HCT116 (cell line): ENCODE measurements around the gene MAN2B1.

ENCODE experiments used
- EGR1 ChIP-seq: IDR thresholded peaks from 2 replicates; pipeline ENCODE4 v1.6.1; 2012; ENCODE audit warnings: low read depth
- TF ChIP-seq, protein P1 (sequence below), 3 experiments: fragments of 200-600 bp in 1 of 3; sonication (generic) in 1 of 3; IDR thresholded peaks in 2 of 3; conservative IDR thresholded peaks in 1 of 3; 2 replicates each; pipeline ENCODE4 v1.5.1; 2012 to 2017; ENCODE audit warnings: low read depth in 2 of 3, low read length in 2 of 3, antibody characterized with exemption in 1 of 3, borderline replicate concordance in 1 of 3, control low read depth in 1 of 3, mild to moderate bottlenecking in 1 of 3, mixed read lengths in 1 of 3, mixed run types in 1 of 3, moderate library complexity in 1 of 3; ENCODE audit not compliant: insufficient read depth in 1 of 3

DNA sequence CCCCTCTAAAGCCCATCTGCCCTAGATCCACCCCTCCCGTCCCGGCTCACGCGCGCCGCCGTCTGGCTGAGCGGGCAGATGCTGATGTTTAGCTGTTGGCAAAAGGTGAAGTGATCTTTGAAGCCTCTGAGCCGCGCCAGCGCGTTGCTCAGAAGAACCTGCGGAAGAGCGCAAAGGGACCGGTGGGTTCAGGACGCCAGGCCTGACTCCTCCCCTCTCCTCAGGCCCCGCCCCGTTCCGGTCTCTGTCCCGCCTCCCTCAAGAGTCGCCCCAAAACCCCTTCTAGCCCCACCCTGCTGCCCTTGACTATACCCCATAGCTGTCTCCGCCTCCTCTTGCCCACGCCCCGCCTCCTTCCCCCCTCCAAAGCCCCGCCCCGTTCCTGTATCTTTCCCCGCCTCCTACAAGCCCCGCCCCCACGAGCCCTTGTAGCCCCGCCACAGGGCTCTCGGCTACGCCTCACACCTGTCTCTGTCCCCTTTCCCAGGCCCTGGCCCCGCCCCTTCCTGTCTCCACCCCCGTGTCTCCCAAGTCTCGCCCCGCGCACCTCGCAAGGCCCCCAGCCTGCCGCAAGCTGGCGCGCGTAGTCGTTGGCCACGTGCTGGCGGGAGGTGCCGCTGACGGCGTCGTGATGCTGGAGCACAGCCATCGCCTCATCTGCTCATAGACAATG, 9.5 kb downstream of the MAN2B1 start:
- TF ChIP-seq, protein P1, sequence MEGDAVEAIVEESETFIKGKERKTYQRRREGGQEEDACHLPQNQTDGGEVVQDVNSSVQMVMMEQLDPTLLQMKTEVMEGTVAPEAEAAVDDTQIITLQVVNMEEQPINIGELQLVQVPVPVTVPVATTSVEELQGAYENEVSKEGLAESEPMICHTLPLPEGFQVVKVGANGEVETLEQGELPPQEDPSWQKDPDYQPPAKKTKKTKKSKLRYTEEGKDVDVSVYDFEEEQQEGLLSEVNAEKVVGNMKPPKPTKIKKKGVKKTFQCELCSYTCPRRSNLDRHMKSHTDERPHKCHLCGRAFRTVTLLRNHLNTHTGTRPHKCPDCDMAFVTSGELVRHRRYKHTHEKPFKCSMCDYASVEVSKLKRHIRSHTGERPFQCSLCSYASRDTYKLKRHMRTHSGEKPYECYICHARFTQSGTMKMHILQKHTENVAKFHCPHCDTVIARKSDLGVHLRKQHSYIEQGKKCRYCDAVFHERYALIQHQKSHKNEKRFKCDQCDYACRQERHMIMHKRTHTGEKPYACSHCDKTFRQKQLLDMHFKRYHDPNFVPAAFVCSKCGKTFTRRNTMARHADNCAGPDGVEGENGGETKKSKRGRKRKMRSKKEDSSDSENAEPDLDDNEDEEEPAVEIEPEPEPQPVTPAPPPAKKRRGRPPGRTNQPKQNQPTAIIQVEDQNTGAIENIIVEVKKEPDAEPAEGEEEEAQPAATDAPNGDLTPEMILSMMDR (IDR thresholded peaks at IDR 0.05 in 2 of 3, conservative IDR thresholded peaks at IDR 0.05 in 1 of 3; ENCODE audit: borderline replicate concordance in 1 of 3, insufficient read depth in 1 of 3, low read depth in 2 of 3, low read length in 2 of 3): no peak
- no peak for TF ChIP-seq EGR1
